ENCODE results near the gene FOSL2.

The FOSL2 gene

GRCh38 chr2:28433215-28433614 is 40.6 kb downstream of the FOSL2 start:
- TF ChIP-seq ZNF776 (tag by site-specific recombination; IDR thresholded peaks at IDR 0.05; ENCODE audit: borderline replicate concordance) (no peak), SETDB1 (IDR thresholded peaks at IDR 0.05; ENCODE audit: insufficient read length, low read length) (peak; percentile 42)
- ChIA-PET CTCF (no interaction called here), POLR2A (no interaction called here)

GRCh38 chr2:28433935-28434599 is 41.4 kb downstream of the FOSL2 start:
- POLR2A ChIA-PET: no interaction called here
- TF ChIP-seq ZNF114 (tag by site-specific recombination; IDR thresholded peaks at IDR 0.05): no peak
- 0 out of 2 replicates have a peak, but pooled peaks have one; percentile 10 for TF ChIP-seq ZFHX2 (tag by site-specific recombination; conservative IDR thresholded peaks at IDR 0.05)
- no peaks in the 10 kb centered on the region for H3K36me3 ChIP-seq (ENCODE audit: control insufficient read depth in 2 of 2, insufficient read depth in 1 of 2, low read length in 2 of 2)
- CTCF ChIA-PET: interaction anchor here (0.6 kb wide), 1 partner anchor 751 kb away, joined by 3 read pairs; no protein-coding TSS in a partner anchor
- no peak overlapping the region for H3K4me3 ChIP-seq (ENCODE audit: low read depth, low read length)
- H3K4me1 ChIP-seq (ENCODE audit: control insufficient read depth, insufficient read depth, low read length): no peaks in the 10 kb centered on the region; the same call in 1 of the 2 replicates
- H3K27ac ChIP-seq (ENCODE audit: extremely low read depth, low read depth, low read length): no peak overlapping the region
- H3K9me3 ChIP-seq (ENCODE audit: control insufficient read depth, insufficient read depth, low read depth, low read length): no peaks in the 10 kb centered on the region; the same call in 1 of the 2 replicates

More at GRCh38 chr2:28433215-28433614, 40.6 kb downstream of the FOSL2 start:
- Histone ChIP-seq H3K27ac (ENCODE audit: extremely low read depth, low read depth, low read length) (no peak overlapping the region), H3K4me1 (ENCODE audit: control insufficient read depth, insufficient read depth, low read length) (no peaks in the 10 kb centered on the region; the same call in 1 of the 2 replicates), H3K4me3 (ENCODE audit: low read depth, low read length) (no peak overlapping the region), H3K9me3 (ENCODE audit: control insufficient read depth, insufficient read depth, low read depth, low read length) (no peaks in the 10 kb centered on the region; the same call in 1 of the 2 replicates), H3K36me3 (ENCODE audit: control insufficient read depth in 2 of 2, insufficient read depth in 1 of 2, low read length in 2 of 2) (no peaks in the 10 kb centered on the region)

- POLR2A ChIA-PET: no interaction called here
- no peaks in the 10 kb centered on the region; the same call in 1 of the 2 replicates for H3K4me1 ChIP-seq (ENCODE audit: control insufficient read depth, insufficient read depth, low read length)
- H3K4me3 ChIP-seq (ENCODE audit: low read depth, low read length): no peak overlapping the region
- CTCF ChIA-PET: interaction anchor here (0.6 kb wide), 1 partner anchor 752 kb away, joined by 3 read pairs; no protein-coding TSS in a partner anchor
- TF ChIP-seq ZNF19 (tag by site-specific recombination; IDR thresholded peaks at IDR 0.05; ENCODE audit: low read depth) (no peak), HOXC10 (CRISPR knock-in tag; IDR thresholded peaks at IDR 0.05) (no peak), ZNF488 (tag by site-specific recombination; IDR thresholded peaks at IDR 0.05) (no peak)
- H3K9me3 ChIP-seq (ENCODE audit: control insufficient read depth, insufficient read depth, low read depth, low read length): no peaks in the 10 kb centered on the region; the same call in 1 of the 2 replicates
- no peaks in the 10 kb centered on the region for H3K36me3 ChIP-seq (ENCODE audit: control insufficient read depth in 2 of 2, insufficient read depth in 1 of 2, low read length in 2 of 2)
- H3K27ac ChIP-seq (ENCODE audit: extremely low read depth, low read depth, low read length): no peak overlapping the region
Observed at GRCh38 chr2:28434600-28434989, 41.9 kb downstream of the FOSL2 start.

- TF ChIP-seq ZNF239 (tag by site-specific recombination; IDR thresholded peaks at IDR 0.05) (no peak), ZNF302 (tag by site-specific recombination; IDR thresholded peaks at IDR 0.05; ENCODE audit: low read depth) (no peak), ZNF626 (tag by site-specific recombination; IDR thresholded peaks at IDR 0.05) (no peak), PRDM4 (tag by site-specific recombination; IDR thresholded peaks at IDR 0.05) (no peak), ZNF76 (tag by site-specific recombination; IDR thresholded peaks at IDR 0.05; ENCODE audit: borderline replicate concordance, low read depth) (no peak), ZNF404 (tag by site-specific recombination; IDR thresholded peaks at IDR 0.05) (no peak), REPIN1 (tag by site-specific recombination; IDR thresholded peaks at IDR 0.05; ENCODE audit: low read depth) (no peak), ZNF19 (tag by site-specific recombination; IDR thresholded peaks at IDR 0.05; ENCODE audit: low read depth) (no peak), ZNF391 (tag by site-specific recombination; IDR thresholded peaks at IDR 0.05; ENCODE audit: borderline replicate concordance, low read depth) (no peak), ZNF138 (tag by site-specific recombination; IDR thresholded peaks at IDR 0.05; ENCODE audit: borderline replicate concordance) (no peak), SETDB1 (IDR thresholded peaks at IDR 0.05; ENCODE audit: insufficient read length, low read length) (no peak), ZNF23 (tag by site-specific recombination; IDR thresholded peaks at IDR 0.05; ENCODE audit: borderline replicate concordance) (no peak), ZNF366 (tag by site-specific recombination; conservative IDR thresholded peaks at IDR 0.05) (no peak), ZSCAN30 (tag by site-specific recombination; IDR thresholded peaks at IDR 0.05) (no peak), ZNF701 (tag by site-specific recombination; IDR thresholded peaks at IDR 0.05) (no peak), ZNF658 (tag by site-specific recombination; IDR thresholded peaks at IDR 0.05) (no peak), YY2 (tag by site-specific recombination; IDR thresholded peaks at IDR 0.05) (no peak), ZNF311 (tag by site-specific recombination; IDR thresholded peaks at IDR 0.05; ENCODE audit: borderline replicate concordance) (no peak), ZNF654 (tag by site-specific recombination; IDR thresholded peaks at IDR 0.05; ENCODE audit: low read depth) (no peak), ZNF174 (tag by site-specific recombination; IDR thresholded peaks at IDR 0.05) (no peak)
- ChIA-PET CTCF (interaction anchor here (0.6 to 0.8 kb wide), 2 partner anchors 10 to 244 kb away, joined by 3 read pairs; no protein-coding TSS in a partner anchor), POLR2A (no interaction called here)
- Histone ChIP-seq H3K4me3 (ENCODE audit: low read depth, low read length) (no peak overlapping the region), H3K4me1 (ENCODE audit: control insufficient read depth, insufficient read depth, low read length) (no peaks in the 10 kb centered on the region; the same call in 1 of the 2 replicates), H3K36me3 (ENCODE audit: control insufficient read depth in 2 of 2, insufficient read depth in 1 of 2, low read length in 2 of 2) (no peaks in the 10 kb centered on the region), H3K27ac (ENCODE audit: extremely low read depth, low read depth, low read length) (no peak overlapping the region), H3K9me3 (ENCODE audit: control insufficient read depth, insufficient read depth, low read depth, low read length) (no peaks in the 10 kb centered on the region; the same call in 1 of the 2 replicates)
Observed at GRCh38 chr2:28435241-28435640, 42.6 kb downstream of the FOSL2 start.

All from HEK293 (cell line).